NOMO-1 treated with DMSO at 0.1 percent for 48 hours (cell line): Measurements from ENCODE around the gene CLDN20.
"Not testable (repeated sequence)": the region's sequence is repeated elsewhere in the genome, so short reads cannot be mapped to it uniquely, and the experiment has no call there.

Experiments used
- DNase-seq: peaks from one replicate; lab custom pipeline; 2025; ENCODE audit not compliant: unreplicated experiment; lab: John Stamatoyannopoulos, UW

Gene CLDN20

DNA sequence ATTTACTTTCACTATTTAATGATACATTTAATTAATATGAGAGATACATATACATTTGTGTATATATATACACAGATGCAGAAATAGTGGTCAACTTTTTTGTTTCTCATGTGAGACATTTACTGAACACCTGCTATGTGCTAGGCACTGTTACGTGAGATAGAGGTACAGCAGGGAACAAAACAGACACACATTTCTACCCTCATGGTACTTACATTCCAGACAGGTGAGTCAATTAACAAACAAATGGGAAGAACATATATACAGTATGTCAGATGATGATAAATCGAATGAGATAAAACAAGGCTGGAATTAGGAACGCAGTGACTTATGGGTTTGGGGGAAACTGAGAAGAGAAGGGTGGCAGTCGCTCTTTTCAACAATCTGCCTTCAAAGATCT, 45.3 kb downstream of the CLDN20 start:
- DNase-seq = no peak

DNA sequence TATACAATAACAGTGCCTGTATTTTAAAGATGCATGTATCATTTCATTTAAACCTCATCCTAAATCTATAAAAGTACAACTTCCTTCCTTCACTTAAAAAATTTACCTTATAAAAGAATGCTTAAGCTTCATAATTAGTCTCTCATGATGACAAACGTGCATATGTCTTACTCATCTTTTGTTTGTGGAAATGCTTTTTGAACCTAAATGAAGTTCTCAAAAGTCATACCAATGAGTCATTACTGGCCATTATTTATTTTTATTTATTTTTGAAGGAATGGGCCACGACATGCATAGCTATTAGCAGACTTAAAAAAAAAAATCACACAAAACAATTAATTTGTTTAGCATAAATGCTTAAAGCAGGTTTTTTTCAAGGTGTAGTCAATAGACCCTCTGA, 46.8 kb downstream of the CLDN20 start:
- no peak for DNase-seq

DNA sequence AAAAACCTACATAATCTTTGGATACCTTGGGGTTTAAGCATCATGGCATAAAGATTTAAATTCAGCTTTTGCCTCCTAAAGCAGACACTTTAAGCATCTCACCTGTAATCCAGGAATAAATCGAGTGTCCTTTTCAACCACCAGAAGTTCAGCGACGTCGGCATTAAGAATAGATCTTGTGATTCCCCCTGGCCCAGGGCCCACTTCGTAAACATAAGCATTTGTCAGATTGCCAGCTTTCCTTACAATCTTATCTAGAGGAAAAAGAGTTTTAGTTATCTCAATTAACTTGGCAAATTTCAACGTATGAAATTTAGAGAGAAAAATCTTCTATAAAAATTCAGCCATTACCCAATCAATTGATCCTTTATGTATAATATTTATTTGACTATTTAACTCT, 47.3 kb downstream of the CLDN20 start:
- DNase-seq = no peak

DNA sequence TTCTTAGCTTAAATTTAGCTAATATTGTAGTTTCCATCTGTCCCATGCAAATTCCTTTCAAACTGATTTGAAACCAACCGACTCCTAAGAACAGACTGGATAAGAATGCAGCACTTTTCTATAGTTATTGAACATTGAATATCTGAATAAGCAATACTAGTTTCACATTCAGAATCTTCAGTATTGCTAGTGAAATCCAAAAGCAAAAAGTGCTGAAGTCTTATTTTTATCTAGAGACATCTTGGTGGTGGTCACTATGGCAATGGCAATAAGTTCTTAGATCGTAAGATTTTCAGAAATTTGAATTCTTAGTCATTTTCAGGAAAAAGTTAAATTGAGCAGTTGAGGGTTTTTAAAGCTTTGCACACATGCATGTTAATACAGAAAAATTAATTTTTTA, 47.8 kb downstream of the CLDN20 start:
- no peak for DNase-seq

DNA sequence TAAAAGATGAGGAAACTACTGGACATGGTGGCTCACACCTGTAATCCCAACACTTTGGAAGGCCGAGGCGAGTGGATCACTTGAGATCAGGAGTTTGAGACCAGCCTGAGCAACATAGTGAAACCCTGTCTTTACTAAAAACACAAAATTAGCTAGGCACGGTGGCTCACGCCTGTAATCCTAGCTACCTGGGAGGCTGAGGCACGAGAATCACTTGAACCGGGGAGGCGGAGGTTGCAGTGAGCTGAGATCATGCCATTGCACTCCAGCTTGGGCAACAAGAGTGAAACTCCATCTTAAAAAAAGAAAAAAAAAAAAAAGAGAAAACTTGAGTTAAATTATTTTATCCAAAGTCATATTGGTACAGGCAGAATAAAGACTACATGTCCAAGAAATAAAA, 49.1 kb downstream of the CLDN20 start:
- not testable (repeated sequence) for DNase-seq

DNA sequence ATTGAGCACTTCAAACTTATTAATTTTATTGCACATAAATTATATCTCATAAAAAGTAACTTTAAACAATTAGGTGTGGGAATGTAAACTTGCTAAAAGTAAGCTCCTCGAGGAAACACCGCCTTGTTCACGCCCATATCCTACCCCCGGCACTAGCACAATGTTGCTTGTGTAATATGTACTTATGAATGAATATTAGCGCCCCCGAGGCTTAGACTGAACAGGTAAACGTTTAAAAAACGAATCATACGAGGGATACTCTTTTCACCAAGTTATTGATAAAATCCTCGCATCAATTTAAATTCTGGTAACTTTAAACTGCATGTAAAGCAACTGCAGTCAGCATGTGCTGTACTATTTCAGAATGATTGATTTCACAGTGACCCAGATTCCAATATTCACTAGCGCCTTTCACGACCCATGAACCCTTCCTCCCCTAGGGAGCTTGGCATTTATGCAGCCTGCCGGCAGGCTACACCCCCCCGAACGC, 49.8 kb downstream of the CLDN20 start:
- peak; percentile 11 for DNase-seq

DNA sequence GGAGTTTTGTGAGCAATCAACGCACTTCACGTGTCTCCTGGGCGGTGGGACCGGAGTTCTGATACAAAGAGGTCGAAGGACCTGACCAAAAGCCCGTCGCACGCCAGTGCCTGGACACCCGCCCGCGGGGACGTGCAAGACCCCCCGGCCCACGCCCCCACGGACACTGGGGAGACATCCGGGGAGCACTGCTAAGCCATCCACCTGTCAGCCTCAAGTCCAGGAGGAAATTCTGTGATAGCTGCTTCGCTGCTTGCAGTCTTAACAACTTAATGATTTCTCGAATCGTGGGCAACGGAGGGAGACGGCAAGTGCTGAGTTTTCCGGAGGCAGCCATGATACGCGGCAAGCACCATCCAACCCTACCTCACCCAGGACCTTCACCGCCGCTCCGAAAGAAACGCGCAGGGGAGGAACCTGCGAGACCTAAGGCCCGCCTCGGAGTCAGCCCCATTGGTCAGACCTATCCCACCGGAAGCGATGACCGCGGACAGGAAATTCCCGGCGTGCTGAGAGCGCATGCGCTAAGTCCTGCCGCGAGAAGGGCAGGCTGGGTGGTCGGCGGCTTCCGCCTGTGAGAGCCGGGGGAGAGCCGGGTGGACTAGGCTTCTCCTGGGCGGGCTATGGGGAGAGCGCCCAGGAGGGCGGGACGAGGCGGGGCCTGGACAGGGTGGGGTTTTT, 50.4 kb downstream of the CLDN20 start, which contains the start of gene TFB1M:
TFB1M (minus strand) TSS at position 393 of the 681 bp plus-strand sequence; CDS start at position 337, 56 bp downstream.
- peak; percentile 100 for DNase-seq

DNA sequence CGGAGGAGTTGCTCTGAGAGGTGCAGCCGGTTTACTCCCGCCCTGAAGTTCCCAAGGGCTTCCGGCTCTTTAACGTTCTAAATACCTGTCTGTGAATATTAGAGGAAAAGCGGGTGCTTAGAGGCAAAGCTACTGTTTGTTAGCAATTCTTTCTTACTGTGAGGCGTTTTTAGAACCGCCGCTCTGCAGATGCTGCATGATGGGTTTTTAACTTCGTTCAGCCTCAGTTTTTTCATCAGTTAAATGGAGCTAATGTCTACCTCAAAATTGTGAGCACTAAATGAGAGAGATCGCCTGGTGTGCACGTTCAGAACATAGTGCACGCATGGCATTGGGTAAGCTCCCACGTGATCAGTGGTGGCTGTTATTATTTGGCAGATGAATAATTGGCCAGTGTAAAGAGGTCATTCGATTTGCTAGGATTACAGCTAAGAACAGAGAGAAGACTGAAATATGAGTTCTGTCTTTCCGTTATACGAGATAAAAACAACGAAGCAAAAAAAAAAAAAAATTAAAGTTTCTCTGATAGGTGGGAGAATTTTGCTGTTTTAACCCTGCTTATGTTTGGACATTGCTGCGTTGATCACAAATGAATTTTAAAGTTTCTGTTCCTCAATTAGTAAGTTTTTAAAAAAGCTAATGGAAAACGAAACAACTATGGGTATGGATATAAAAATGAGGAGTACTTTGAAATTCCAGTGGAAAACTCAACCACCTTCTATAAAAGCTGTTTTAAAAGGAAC, 51.1 kb downstream of the CLDN20 start:
- DNase-seq = peak; percentile 91

DNA sequence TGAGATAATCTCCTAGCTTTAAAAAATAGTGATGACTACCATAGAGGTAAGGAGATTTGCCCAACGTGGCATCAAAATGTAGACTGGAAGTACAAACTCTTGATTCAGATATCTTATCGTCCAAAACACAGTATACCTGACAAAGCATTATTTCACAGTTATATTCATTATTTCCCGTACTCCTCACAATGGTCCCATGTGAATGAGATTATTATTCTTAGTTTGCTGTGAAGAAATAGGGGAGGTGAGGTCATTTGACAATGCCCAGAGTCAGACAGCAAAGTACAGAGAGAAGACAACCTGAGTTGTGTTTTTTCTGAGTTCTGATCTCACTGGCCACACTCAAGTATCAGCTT, 51.7 kb downstream of the CLDN20 start:
- no peak for DNase-seq

DNA sequence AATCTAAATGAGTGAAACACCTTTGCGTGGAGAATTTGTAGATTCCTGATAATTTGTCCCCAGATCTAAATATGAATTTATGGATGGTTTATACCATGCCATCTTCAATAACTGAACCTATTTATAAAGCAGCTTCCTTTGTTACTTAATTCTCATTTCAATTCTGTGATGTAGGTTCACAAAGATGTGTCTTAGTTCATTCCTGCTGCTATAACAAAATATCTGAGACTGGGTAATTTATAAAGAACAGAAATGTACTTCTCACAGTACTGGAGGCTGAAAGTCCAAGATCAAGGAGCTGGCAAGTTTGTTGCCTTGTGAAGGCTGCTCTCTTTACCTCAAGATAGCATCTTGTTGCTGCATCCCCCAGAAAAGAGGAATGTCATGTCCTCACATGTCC, 52.6 kb downstream of the CLDN20 start:
- DNase-seq = no peak

DNA sequence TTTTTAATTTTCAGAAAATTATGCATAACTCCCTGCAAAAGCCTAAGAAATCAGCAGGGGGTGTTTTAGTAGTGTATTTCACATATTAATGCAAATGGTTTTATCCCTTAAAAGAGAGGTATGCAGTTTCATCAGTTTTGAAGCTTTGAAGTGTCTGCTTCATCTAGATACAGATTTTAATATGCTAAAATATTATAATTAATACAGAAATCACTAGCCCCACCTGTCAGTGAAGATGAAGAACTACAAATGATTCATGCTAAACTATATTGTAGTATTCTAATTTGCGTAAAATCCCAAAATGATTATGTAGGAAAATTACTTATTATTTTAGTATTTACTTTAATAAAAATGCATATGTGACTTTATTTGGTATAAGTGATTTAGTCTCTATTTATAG, 53.4 kb downstream of the CLDN20 start:
- DNase-seq = no peak

DNA sequence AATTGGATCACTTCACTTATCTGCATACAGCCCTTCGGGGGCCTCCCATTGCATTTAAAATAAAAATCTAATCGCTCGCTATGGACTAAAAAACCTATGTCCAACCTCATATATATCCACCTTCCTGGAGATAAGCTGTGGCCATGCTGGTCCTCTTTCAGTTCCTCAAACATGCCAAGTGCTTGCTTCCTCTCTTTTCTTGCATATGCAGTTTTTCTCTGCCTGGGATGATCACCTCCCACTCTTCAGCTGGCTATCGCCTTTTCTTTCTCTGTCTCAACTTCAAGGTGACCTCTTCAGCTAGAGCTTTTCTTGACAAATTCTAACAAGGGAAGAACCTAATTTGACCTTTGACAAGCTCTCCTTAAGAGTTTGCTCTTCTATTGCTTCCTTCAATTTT, 56.1 kb downstream of the CLDN20 start:
- peak; percentile 84 for DNase-seq

DNA sequence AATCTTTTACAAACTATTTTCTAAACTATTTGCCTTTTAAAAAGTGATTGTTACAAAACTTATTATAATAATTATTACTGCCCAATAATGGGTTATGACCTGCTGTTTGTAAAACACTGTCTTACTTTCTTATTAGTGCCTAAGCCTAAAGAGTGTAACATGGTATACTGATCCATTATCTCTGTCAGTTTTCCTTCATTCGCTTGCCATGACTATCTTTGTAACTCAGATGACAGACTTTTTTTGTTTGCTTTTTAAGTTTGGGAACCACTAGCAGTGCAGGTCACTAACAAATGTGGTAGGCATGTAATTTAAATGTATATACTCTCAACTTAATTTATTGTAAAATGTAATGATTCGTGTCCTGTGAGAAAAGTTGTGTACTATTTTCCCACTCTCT, 60.4 kb downstream of the CLDN20 start:
- DNase-seq = no peak

DNA sequence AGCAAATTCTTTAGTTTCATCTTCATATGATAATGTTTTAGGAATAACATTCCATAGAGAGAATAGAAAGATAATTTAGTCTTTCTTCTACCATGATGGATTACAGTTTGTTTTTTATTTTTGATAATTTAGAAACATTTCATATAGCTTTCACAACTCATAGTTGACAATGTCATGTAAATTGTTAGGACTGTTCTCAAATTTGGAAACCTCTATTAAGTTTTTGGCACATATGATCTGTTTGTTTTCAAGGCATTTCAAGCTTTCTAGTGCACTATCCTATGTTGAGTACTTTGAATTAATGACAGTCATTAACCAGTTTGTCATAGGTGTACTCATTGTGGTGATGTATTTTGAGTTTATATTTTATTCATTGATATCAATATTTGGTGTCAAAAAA, 61.2 kb downstream of the CLDN20 start:
- no peak for DNase-seq

DNA sequence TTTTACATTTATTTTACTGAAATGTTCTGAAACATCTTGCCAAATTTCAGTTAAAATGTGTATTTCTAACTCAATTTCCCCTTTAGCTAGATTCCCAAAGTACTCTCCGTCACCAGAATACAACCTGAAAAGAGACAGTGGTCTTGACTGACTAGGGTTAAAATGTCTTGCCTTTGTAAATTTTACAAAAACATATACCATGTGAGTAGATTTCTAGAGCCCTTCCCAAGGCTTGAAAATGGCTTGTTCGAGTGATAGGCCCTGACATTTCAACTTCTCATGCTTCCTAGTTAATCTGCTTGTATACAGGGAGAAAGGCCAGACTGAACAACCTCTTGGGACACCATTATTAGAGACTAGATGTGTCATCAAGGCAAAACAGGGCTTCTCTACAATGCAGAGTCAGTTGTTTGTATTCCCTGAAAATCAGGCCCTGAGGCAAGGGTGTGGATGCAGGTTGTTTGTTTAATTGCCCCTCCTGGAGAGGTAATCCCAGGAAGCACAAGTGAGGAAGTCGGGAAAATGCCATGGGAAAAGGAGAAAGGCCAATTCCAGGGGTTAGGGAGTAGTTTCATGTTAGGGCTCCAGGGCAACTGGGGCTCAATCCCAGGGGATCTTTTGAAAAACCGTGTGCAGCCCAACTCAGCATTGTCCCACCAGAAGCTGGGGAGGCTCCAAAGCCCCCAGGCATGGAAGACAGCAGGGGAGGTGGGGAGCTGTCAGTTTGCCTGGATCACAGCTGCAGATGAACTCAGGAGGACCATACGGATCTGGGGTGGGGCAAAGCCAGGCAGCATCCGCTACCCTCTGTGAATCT, 62.1 kb downstream of the CLDN20 start:
- DNase-seq = no peak
